Measurements from ENCODE around the gene GTF3C1. TPM values are rescaled to one million over a fixed set of nuclear protein-coding genes. Genes with fewer than 3 reads are reported as not detected.

The GTF3C1 gene
- total and polyA plus RNA-seq, 2 of the 13 experiments (the other 11 are each of a cell fraction or from before 2014, with no cell fraction given): 29.2 to 72.7 TPM

GRCh38 chr16:27470567-27471431 is 78.9 kb downstream of the GTF3C1 start (continued):
- TF ChIP-seq ZBTB43 (CRISPR knock-in tag; conservative IDR thresholded peaks at IDR 0.05) (no peak; the same call in 1 of the 2 replicates), ZNF563 (CRISPR knock-in tag; IDR thresholded peaks at IDR 0.05) (peak; percentile 33; the same call in 1 of the 2 replicates), RXRB (CRISPR knock-in tag; IDR thresholded peaks at IDR 0.05; ENCODE audit: borderline replicate concordance) (peak; percentile 100), NFYC (CRISPR knock-in tag; IDR thresholded peaks at IDR 0.05) (peak; percentile 35; the same call in 1 of the 2 replicates), NRL (CRISPR knock-in tag; IDR thresholded peaks at IDR 0.05; ENCODE audit: borderline replicate concordance) (no peak), ZMAT3 (CRISPR knock-in tag; conservative IDR thresholded peaks at IDR 0.05) (no peak; the same call in 1 of the 2 replicates), TBL1XR1 (IDR thresholded peaks at IDR 0.05; ENCODE audit: borderline replicate concordance, low read length, partially characterized antibody) (peak; percentile 53), CSRNP2 (CRISPR knock-in tag; conservative IDR thresholded peaks at IDR 0.05; ENCODE audit: low read depth) (no peak), ZNF761 (CRISPR knock-in tag; conservative IDR thresholded peaks at IDR 0.05) (no peak), SP1 (IDR thresholded peaks at IDR 0.05) (no peak), SP1 (CRISPR knock-in tag; IDR thresholded peaks at IDR 0.05) (peak; percentile 76), ZNF552 (CRISPR knock-in tag; IDR thresholded peaks at IDR 0.05; ENCODE audit: borderline replicate concordance) (no peak), BHLHE40 (IDR thresholded peaks at IDR 0.05; ENCODE audit: low read length) (peak; percentile 27; the same call in 1 of the 2 replicates)
- TF ChIP-seq, protein P1, sequence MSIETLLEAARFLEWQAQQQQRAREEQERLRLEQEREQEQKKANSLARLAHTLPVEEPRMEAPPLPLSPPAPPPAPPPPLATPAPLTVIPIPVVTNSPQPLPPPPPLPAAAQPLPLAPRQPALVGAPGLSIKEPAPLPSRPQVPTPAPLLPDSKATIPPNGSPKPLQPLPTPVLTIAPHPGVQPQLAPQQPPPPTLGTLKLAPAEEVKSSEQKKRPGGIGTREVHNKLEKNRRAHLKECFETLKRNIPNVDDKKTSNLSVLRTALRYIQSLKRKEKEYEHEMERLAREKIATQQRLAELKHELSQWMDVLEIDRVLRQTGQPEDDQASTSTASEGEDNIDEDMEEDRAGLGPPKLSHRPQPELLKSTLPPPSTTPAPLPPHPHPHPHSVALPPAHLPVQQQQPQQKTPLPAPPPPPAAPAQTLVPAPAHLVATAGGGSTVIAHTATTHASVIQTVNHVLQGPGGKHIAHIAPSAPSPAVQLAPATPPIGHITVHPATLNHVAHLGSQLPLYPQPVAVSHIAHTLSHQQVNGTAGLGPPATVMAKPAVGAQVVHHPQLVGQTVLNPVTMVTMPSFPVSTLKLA (IDR thresholded peaks at IDR 0.05): peak; percentile 71
- TF ChIP-seq, protein P2, sequence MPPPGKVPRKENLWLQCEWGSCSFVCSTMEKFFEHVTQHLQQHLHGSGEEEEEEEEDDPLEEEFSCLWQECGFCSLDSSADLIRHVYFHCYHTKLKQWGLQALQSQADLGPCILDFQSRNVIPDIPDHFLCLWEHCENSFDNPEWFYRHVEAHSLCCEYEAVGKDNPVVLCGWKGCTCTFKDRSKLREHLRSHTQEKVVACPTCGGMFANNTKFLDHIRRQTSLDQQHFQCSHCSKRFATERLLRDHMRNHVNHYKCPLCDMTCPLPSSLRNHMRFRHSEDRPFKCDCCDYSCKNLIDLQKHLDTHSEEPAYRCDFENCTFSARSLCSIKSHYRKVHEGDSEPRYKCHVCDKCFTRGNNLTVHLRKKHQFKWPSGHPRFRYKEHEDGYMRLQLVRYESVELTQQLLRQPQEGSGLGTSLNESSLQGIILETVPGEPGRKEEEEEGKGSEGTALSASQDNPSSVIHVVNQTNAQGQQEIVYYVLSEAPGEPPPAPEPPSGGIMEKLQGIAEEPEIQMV (CRISPR knock-in tag; IDR thresholded peaks at IDR 0.05; ENCODE audit: low read depth): no peak
- TF ChIP-seq, protein P3, sequence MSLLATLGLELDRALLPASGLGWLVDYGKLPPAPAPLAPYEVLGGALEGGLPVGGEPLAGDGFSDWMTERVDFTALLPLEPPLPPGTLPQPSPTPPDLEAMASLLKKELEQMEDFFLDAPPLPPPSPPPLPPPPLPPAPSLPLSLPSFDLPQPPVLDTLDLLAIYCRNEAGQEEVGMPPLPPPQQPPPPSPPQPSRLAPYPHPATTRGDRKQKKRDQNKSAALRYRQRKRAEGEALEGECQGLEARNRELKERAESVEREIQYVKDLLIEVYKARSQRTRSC (CRISPR knock-in tag; IDR thresholded peaks at IDR 0.05; ENCODE audit: low read depth): no peak
- TF ChIP-seq, protein P4, sequence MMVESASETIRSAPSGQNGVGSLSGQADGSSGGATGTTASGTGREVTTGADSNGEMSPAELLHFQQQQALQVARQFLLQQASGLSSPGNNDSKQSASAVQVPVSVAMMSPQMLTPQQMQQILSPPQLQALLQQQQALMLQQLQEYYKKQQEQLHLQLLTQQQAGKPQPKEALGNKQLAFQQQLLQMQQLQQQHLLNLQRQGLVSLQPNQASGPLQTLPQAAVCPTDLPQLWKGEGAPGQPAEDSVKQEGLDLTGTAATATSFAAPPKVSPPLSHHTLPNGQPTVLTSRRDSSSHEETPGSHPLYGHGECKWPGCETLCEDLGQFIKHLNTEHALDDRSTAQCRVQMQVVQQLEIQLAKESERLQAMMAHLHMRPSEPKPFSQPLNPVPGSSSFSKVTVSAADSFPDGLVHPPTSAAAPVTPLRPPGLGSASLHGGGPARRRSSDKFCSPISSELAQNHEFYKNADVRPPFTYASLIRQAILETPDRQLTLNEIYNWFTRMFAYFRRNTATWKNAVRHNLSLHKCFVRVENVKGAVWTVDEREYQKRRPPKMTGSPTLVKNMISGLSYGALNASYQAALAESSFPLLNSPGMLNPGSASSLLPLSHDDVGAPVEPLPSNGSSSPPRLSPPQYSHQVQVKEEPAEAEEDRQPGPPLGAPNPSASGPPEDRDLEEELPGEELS (CRISPR knock-in tag; IDR thresholded peaks at IDR 0.05): no peak

All from HepG2 (cell line).